SKM-1 treated with dmso at 0.1 percent for 144 hours (cell line): ENCODE data around the gene VGLL4.

ENCODE experiments used
- DNase-seq: peaks from one replicate; lab custom pipeline; 2025; ENCODE audit not compliant: unreplicated experiment; lab: John Stamatoyannopoulos, UW

VGLL4 gene

GRCh38 chr3:11553436-11554235 is 90.1 kb downstream of the VGLL4 start:
- no peak for DNase-seq

- DNase-seq: no peak
These were observed 91.1 kb downstream of the VGLL4 start for GRCh38 chr3:11552289-11553264.

- DNase-seq: no peak
These were observed 92.7 kb downstream of the VGLL4 start for GRCh38 chr3:11551036-11551435.

- DNase-seq: no peak
These were observed 94.1 kb downstream of the VGLL4 start for GRCh38 chr3:11549580-11550140.

GRCh38 chr3:11548721-11549131 is 95.0 kb downstream of the VGLL4 start:
- no peak for DNase-seq

- no peak for DNase-seq
These were observed 96.2 kb downstream of the VGLL4 start for GRCh38 chr3:11547498-11547897.

- DNase-seq: no peak
These were observed 96.9 kb downstream of the VGLL4 start for GRCh38 chr3:11546657-11547302.

GRCh38 chr3:11545186-11545851 is 98.4 kb downstream of the VGLL4 start:
- DNase-seq: no peak

GRCh38 chr3:11544412-11545181 is 99.1 kb downstream of the VGLL4 start:
- DNase-seq: peak; percentile 48

- no peak for DNase-seq
These were observed 99.7 kb downstream of the VGLL4 start for GRCh38 chr3:11543948-11544387.

GRCh38 chr3:11543141-11543947 is 100.4 kb downstream of the VGLL4 start:
- no peak for DNase-seq

- DNase-seq: no peak
These were observed 101.2 kb downstream of the VGLL4 start for GRCh38 chr3:11542551-11542950.

- DNase-seq: no peak
These were observed 102.1 kb downstream of the VGLL4 start for GRCh38 chr3:11541321-11542303.

- no peak for DNase-seq
These were observed 104.0 kb downstream of the VGLL4 start for GRCh38 chr3:11539677-11540076.

GRCh38 chr3:11539218-11539617 is 104.5 kb downstream of the VGLL4 start:
- no peak for DNase-seq

GRCh38 chr3:11538581-11538980 is 105.1 kb downstream of the VGLL4 start:
- no peak for DNase-seq

- DNase-seq: no peak
These were observed 106.6 kb downstream of the VGLL4 start for GRCh38 chr3:11536936-11537612.
